Fibroblast of pulmonary artery (primary cell): Measurements from ENCODE around the gene LSAMP.

Experiments
- DNase-seq: peaks from one replicate; pipeline ENCODE4 v3.0.0-alpha.2; 2010; ENCODE audit warnings: low read depth
- H3K4me3 ChIP-seq: replicated peaks from 2 replicates; pipeline ENCODE4 v1.5.1; 2011; ENCODE audit warnings: low read depth, mild to moderate bottlenecking, control low read depth, low read length, moderate library complexity
- CTCF ChIP-seq: IDR thresholded peaks from 2 replicates; pipeline ENCODE4 v1.5.1; 2011; ENCODE audit warnings: mild to moderate bottlenecking, control low read depth, low read length, inconsistent platforms; ENCODE audit errors: missing control alignments

The LSAMP gene

GRCh38 chr3:115859002-115859807 lies 586.1 kb downstream of the LSAMP start:
- no peak for TF ChIP-seq CTCF
- DNase-seq, result no peak
- no peak overlapping the region for H3K4me3 ChIP-seq

- TF ChIP-seq CTCF, result no peak
- DNase-seq, result no peak
- H3K4me3 ChIP-seq, result no peak overlapping the region
Observed at GRCh38 chr3:115857518-115858136, 587.7 kb downstream of the LSAMP start.

DNA sequence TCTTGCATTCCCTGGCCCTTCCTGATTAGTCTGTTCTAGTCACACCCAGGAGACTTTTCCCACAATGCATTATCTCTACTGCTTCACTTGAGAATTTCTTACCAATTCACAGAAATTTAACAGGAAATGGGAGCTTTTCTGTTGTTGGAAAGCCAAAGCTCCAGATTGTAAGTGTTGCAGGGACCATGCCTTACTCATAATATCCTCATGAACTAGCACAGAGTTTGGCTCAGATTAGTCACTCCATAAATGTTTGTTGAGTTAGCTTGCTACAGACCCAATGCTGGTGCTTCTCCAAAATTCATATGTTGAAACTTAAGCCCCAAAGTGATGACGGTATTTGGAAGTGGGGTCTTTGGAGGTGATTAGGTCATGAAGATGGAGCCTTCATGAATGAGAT lies 589.4 kb downstream of the LSAMP start:
- no peak overlapping the region for H3K4me3 ChIP-seq
- TF ChIP-seq CTCF, result no peak
- peak; percentile 6 for DNase-seq

DNA sequence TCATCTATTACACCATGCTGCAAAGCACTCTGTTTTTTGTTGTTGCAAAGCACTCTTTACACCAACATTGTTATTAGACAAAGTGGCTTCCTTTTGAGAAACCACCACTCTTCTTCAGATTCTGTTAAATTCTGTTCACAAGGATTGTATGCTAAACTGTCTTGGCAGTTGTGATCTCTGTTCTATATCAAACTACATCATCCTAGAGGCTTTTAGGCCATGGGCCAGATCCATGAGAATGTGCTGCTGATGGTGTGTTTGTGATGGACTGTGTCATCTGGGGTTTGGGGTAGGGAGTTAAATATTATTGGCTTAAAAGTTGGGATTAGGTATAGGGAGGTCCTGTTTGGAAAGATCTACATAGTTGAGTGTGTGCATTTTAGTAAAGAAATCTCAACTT lies 592.2 kb downstream of the LSAMP start:
- no peak for DNase-seq
- TF ChIP-seq CTCF, result no peak
- H3K4me3 ChIP-seq, result no peak overlapping the region

DNA sequence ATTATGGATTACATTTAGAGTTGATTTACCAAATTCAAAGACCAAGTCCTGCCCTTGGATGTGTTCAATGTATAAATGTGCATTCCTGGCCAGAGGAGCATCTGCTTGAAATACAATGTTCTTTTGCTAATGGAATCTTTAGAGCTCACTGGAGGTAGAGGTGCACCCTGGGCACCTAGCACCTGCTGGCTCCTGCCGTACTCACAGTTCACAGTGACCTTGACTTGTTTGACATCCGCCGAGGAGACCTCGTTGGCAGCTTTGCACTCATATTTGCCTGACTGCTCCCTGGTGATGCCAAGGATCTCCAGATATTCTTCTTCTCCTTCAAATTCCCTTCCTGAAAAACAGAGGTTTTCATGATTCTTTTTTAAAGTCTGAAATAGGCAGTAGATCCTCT lies 593.0 kb downstream of the LSAMP start:
- no peak for TF ChIP-seq CTCF
- H3K4me3 ChIP-seq, result no peak overlapping the region
- no peak for DNase-seq

GRCh38 chr3:115851571-115851970 lies 593.7 kb downstream of the LSAMP start:
- DNase-seq, result no peak
- TF ChIP-seq CTCF, result no peak

More at GRCh38 chr3:115851571-115851970, 593.7 kb downstream of the LSAMP start:
- no peak overlapping the region for H3K4me3 ChIP-seq
